ENCODE data around the gene PPP4R3A.

GRCh38 chr14:91470216-91470615 lies 39.9 kb downstream of the PPP4R3A start:
- TF ChIP-seq YY1 (IDR thresholded peaks at IDR 0.05; ENCODE audit: insufficient read depth, insufficient read length) (no peak), ZNF274 (IDR thresholded peaks at IDR 0.05; ENCODE audit: low read depth, low read length) (no peak), SUZ12 (IDR thresholded peaks at IDR 0.05; ENCODE audit: extremely low read depth, insufficient read depth, insufficient read length) (no peak)

Measured in NT2/D1 (cell line).